OCI-LY3 (cell line): ENCODE results near the gene ARL10.

Source experiments
- H2AFZ ChIP-seq: fragments of 200-600, 300-600 bp; shearing (Covaris generic); 2 replicates; pipeline ENCODE4 v1.6.0; 2014; ENCODE audit warnings: antibody characterized with exemption, low read depth, low read length
- H3K27ac ChIP-seq: fragments of 200-600, 300-600 bp; sonication (generic); 2 replicates; pipeline ENCODE4 v1.5.1; 2014; ENCODE audit warnings: mild to moderate bottlenecking, low read length, moderate library complexity, mixed read lengths
- H3K27me3 ChIP-seq: fragments of 200-600, 300-600 bp; sonication (generic); 2 replicates; pipeline ENCODE4 v1.6.1; 2014; ENCODE audit warnings: low read depth, low read length, mixed read lengths
- H3K36me3 ChIP-seq: fragments of 200-600, 300-600 bp; sonication (generic); replicated peaks from 2 replicates; pipeline ENCODE3; 2014; ENCODE audit warnings: low read depth, low read length, mixed read lengths
- H3K4me1 ChIP-seq: fragments of 300-600, 200-600 bp; sonication (generic); 2 replicates; pipeline ENCODE4 v1.6.1; 2014; ENCODE audit warnings: low read length, mixed read lengths
- H3K4me2 ChIP-seq: fragments of 200-600, 300-600 bp; sonication (generic); 2 replicates; pipeline ENCODE4 v1.6.1; 2014; ENCODE audit warnings: low read length, mixed read lengths
- H3K4me3 ChIP-seq: fragments of 300-600, 200-600 bp; sonication (generic); 2 replicates; pipeline ENCODE4 v1.5.1; 2014; ENCODE audit warnings: antibody characterized with exemption, mild to moderate bottlenecking, low read length, moderate library complexity
- H3K79me2 ChIP-seq: fragments of 300-600, 200-600 bp; shearing (Covaris generic); 2 replicates; pipeline ENCODE4 v1.6.1; 2014; ENCODE audit warnings: mild to moderate bottlenecking, low read length, mixed read lengths
- H3K9ac ChIP-seq: fragments of 300-600, 200-600 bp; shearing (Covaris generic); 2 replicates; pipeline ENCODE4 v1.6.0; 2014; ENCODE audit warnings: mild to moderate bottlenecking, low read length, moderate library complexity
- H3K9me3 ChIP-seq: fragments of 200-600, 300-600 bp; shearing (Covaris generic); 2 replicates; pipeline ENCODE4 v1.6.1; 2014; ENCODE audit warnings: low read length, mixed read lengths; ENCODE audit not compliant: insufficient read depth
- H4K20me1 ChIP-seq: fragments of 200-600, 300-600 bp; sonication (generic); 2 replicates; pipeline ENCODE4 v1.6.1; 2016; ENCODE audit warnings: low read length, mixed read lengths; ENCODE audit not compliant: insufficient read depth
- CTCF ChIP-seq: fragments of 200-600, 300-600 bp; sonication (generic); IDR thresholded peaks from 2 replicates; pipeline ENCODE4 v1.5.1; 2014; ENCODE audit warnings: antibody characterized with exemption, low read length, low read depth
- EZH2phosphoT487 ChIP-seq: fragments of 200-600 bp; shearing (Covaris generic); IDR thresholded peaks from 2 replicates; pipeline ENCODE4 v1.6.1; 2018; ENCODE audit warnings: antibody characterized with exemption, mixed run types, low read depth

Gene ARL10

GRCh38 chr5:176396330-176396729 lies 31.0 kb downstream of the ARL10 start:
- Histone ChIP-seq H3K79me2 (no peaks in the 10 kb centered on the region), H3K4me2 (no peak overlapping the region), H3K4me1 (no peaks in the 10 kb centered on the region), H3K36me3 (peaks cover 6% of the 10 kb centered on the region), H2AFZ (no peak overlapping the region), H4K20me1 (no peaks in the 10 kb centered on the region), H3K27ac (no peak overlapping the region), H3K4me3 (no peak overlapping the region), H3K9ac (no peak overlapping the region), H3K9me3 (no peaks in the 10 kb centered on the region), H3K27me3 (no peaks in the 10 kb centered on the region)
- TF ChIP-seq CTCF: no peak

- no peaks in the 10 kb centered on the region for H3K4me1 ChIP-seq
- no peak overlapping the region for H3K9ac ChIP-seq
- no peak overlapping the region for H3K4me2 ChIP-seq
- no peak overlapping the region for H3K27ac ChIP-seq
- no peak overlapping the region for H2AFZ ChIP-seq
- no peak for TF ChIP-seq CTCF
- TF ChIP-seq EZH2phosphoT487: no peak
- no peaks in the 10 kb centered on the region for H3K36me3 ChIP-seq
- H4K20me1 ChIP-seq: no peaks in the 10 kb centered on the region
- H3K27me3 ChIP-seq: no peaks in the 10 kb centered on the region
- no peaks in the 10 kb centered on the region for H3K79me2 ChIP-seq
- no peak overlapping the region for H3K4me3 ChIP-seq
- H3K9me3 ChIP-seq: no peaks in the 10 kb centered on the region
These were observed 32.6 kb downstream of the ARL10 start for GRCh38 chr5:176397736-176398420.

- no peaks in the 10 kb centered on the region for H3K79me2 ChIP-seq
- H3K9me3 ChIP-seq: no peaks in the 10 kb centered on the region
- no peak overlapping the region for H2AFZ ChIP-seq
- no peak overlapping the region for H3K4me3 ChIP-seq
- H3K27ac ChIP-seq: no peak overlapping the region
- no peak overlapping the region for H3K4me2 ChIP-seq
- no peaks in the 10 kb centered on the region for H3K27me3 ChIP-seq
- no peak for TF ChIP-seq EZH2phosphoT487
- no peak for TF ChIP-seq CTCF
- no peaks in the 10 kb centered on the region for H4K20me1 ChIP-seq
- no peaks in the 10 kb centered on the region for H3K36me3 ChIP-seq
- H3K9ac ChIP-seq: no peak overlapping the region
- H3K4me1 ChIP-seq: no peaks in the 10 kb centered on the region
These were observed 35.3 kb downstream of the ARL10 start for GRCh38 chr5:176400382-176401156.

GRCh38 chr5:176401281-176402205 lies 36.3 kb downstream of the ARL10 start:
- peaks cover 1% of the 10 kb centered on the region; the same call in 1 of the 2 replicates for H3K4me1 ChIP-seq
- no peaks in the 10 kb centered on the region for H3K27me3 ChIP-seq
- H3K4me2 ChIP-seq: no peak overlapping the region
- H4K20me1 ChIP-seq: no peaks in the 10 kb centered on the region
- no peaks in the 10 kb centered on the region for H3K79me2 ChIP-seq
- H3K4me3 ChIP-seq: no peak overlapping the region
- H3K9ac ChIP-seq: no peak overlapping the region
- no peak overlapping the region for H2AFZ ChIP-seq
- no peak overlapping the region for H3K27ac ChIP-seq
- TF ChIP-seq EZH2phosphoT487: no peak
- TF ChIP-seq CTCF: no peak
- H3K9me3 ChIP-seq: no peaks in the 10 kb centered on the region
- no peaks in the 10 kb centered on the region for H3K36me3 ChIP-seq
